Esophagus squamous epithelium (tissue), 4 donors: ENCODE data around the gene VRK1.

Experiments
- CTCF ChIP-seq, 6 experiments: fragments of 450-650 bp in 4 of 6; fragments of 200-600 bp in 2 of 6; sonication (generic) in 2 of 6; IDR thresholded peaks; one replicate each; pipeline ENCODE4 v1.5.1; 2016 to 2019; ENCODE audit warnings: antibody characterized with exemption in 6 of 6, mild to moderate bottlenecking in 4 of 6, moderate library complexity in 4 of 6
- POLR2A ChIP-seq, 4 donors: fragments of 450-650 bp; IDR thresholded peaks; one replicate each; pipeline ENCODE4 v1.6.1; 2017; ENCODE audit warnings: antibody characterized with exemption in 4 of 4, mild to moderate bottlenecking in 4 of 4, moderate library complexity in 3 of 4

- TF ChIP-seq CTCF (IDR thresholded peaks at IDR 0.05) = no peak
- no peak for TF ChIP-seq POLR2A (IDR thresholded peaks at IDR 0.05)
These were observed 14.1 kb downstream of the VRK1 start for GRCh38 chr14:96811265-96811664.
